HepG2 (cell line): ENCODE data around the gene PRELP. TPM values are rescaled to one million over a fixed set of nuclear protein-coding genes. Genes with fewer than 3 reads are reported as not detected.
A peak's percentile ranks its signal among the peaks of the same experiment; 100 is the strongest.

Source experiments
- CEBPB ChIP-seq: IDR thresholded peaks from 2 replicates; pipeline ENCODE4 v1.6.1; 2011; ENCODE audit warnings: low read depth, low read length, improper control_type of control experiment, borderline replicate concordance
- CEBPG ChIP-seq: IDR thresholded peaks from 2 replicates; pipeline ENCODE4 v1.6.1; 2016
- CREB1 ChIP-seq, 2 experiments: fragments of 450-650 bp in 1 of 2; IDR thresholded peaks; 2 replicates each; pipeline ENCODE4 v1.6.1; 2016 to 2017; ENCODE audit warnings: control low read depth in 1 of 2, mild to moderate bottlenecking in 1 of 2, missing compliant biosample characterization in 1 of 2, missing genetic modification characterization in 1 of 2
- EP300 ChIP-seq, 3 experiments: sonication (generic) in 1 of 3; formaldehyde crosslinking in 1 of 3; IDR thresholded peaks; 2 replicates each; pipeline versions ENCODE4 v1.5.1 to v1.6.1; 2011 to 2020; ENCODE audit warnings: low read depth in 2 of 3, low read length in 2 of 3, borderline replicate concordance in 1 of 3, improper control_type of control experiment in 1 of 3, mild to moderate bottlenecking in 1 of 3, missing genetic modification reagents in 1 of 3, moderate library complexity in 1 of 3
- FOSL2 ChIP-seq: sonication (generic); formaldehyde crosslinking; IDR thresholded peaks from 2 replicates; pipeline ENCODE4 v1.4.0; 2020; ENCODE audit warnings: missing genetic modification reagents
- HNF1A ChIP-seq, 2 experiments: sonication (generic) in 1 of 2; formaldehyde crosslinking in 1 of 2; IDR thresholded peaks; 2 replicates each; pipeline versions ENCODE4 v1.4.0 to v1.6.1; 2016 to 2020; ENCODE audit warnings: borderline replicate concordance in 1 of 2, low read depth in 1 of 2, mild to moderate bottlenecking in 1 of 2, missing genetic modification reagents in 1 of 2
- MAFK ChIP-seq, 2 experiments: IDR thresholded peaks in 1 of 2; conservative IDR thresholded peaks in 1 of 2; 2 replicates each; pipeline ENCODE4 v1.6.1; 2011; ENCODE audit warnings: improper control_type of control experiment in 2 of 2, low read length in 2 of 2
- PPARG ChIP-seq: conservative IDR thresholded peaks from 2 replicates; pipeline ENCODE4 v1.6.1; 2016; ENCODE audit warnings: missing biosample characterization, missing genetic modification reagents
- ZNF577 ChIP-seq: sonication (generic); formaldehyde crosslinking; IDR thresholded peaks from 2 replicates; pipeline ENCODE4 v1.4.0; 2020; ENCODE audit warnings: mild to moderate bottlenecking, low read depth, missing genetic modification reagents, borderline replicate concordance
- polyA plus RNA-seq, 8 experiments: library from polyadenylated mRNA; depleted of rRNA in 3 of 8; stranded (reverse) in 7 of 8; unstranded in 1 of 8; fragments of >200 nt; fragmentation: Illumina TruSeq in 4 of 8; extraction: Trizol in 4 of 8; gene quantifications; 2 replicates each; pipeline versions ENCODE4 v1.2.1 to v1.2.3, GENCODE V29; 2011 to 2016; ENCODE audit warnings: low read depth in 4 of 8, missing spikeins in 1 of 8, mixed read lengths in 1 of 8; ENCODE audit not compliant: insufficient read depth in 1 of 8
- total RNA-seq, 5 experiments: library from RNA; depleted of rRNA; stranded (reverse); fragments of >200 nt; fragmentation: Illumina TruSeq; extraction: Trizol; gene quantifications; 2 replicates each; pipeline ENCODE4 v1.2.3, GENCODE V29; 2016; ENCODE audit warnings: low read depth in 1 of 5

The PRELP gene
- total and polyA plus RNA-seq, 2 of the 13 experiments (the other 11 are each of a cell fraction or from before 2014, with no cell fraction given): not detected

- TF ChIP-seq PPARG (CRISPR knock-in tag) (peak; percentile 50; the same call in 1 of the 2 replicates), HNF1A (IDR thresholded peaks at IDR 0.05; ENCODE audit: low read depth) (no peak), HNF1A (CRISPR knock-in tag; IDR thresholded peaks at IDR 0.05; ENCODE audit: borderline replicate concordance) (no peak), EP300 (IDR thresholded peaks at IDR 0.05; ENCODE audit: low read depth in 2 of 2, low read length in 2 of 2) (peak in 1 of 2 experiments; percentile 44; a peak in 1 of 4 replicates), EP300 (CRISPR knock-in tag; IDR thresholded peaks at IDR 0.05; ENCODE audit: borderline replicate concordance) (no peak), MAFK (conservative IDR thresholded peaks at IDR 0.05 in 1 of 2, IDR thresholded peaks at IDR 0.05 in 1 of 2; ENCODE audit: low read length in 2 of 2) (0 out of 4 replicates have a peak, but pooled peaks of 1 of the 2 experiments have one; percentile 1), CEBPG (CRISPR knock-in tag) (peak; percentile 93), CEBPB (peak; percentile 96), ZNF577 (CRISPR knock-in tag) (no peak), FOSL2 (CRISPR knock-in tag) (peak; percentile 85), CREB1 (IDR thresholded peaks at IDR 0.05) (no peak), CREB1 (CRISPR knock-in tag; IDR thresholded peaks at IDR 0.05) (0 out of 2 replicates have a peak, but pooled peaks have one; percentile 1)
Measured at GRCh38 chr1:203536980-203537455, 61.4 kb downstream of the PRELP start (continued).
